Type B pancreatic cell (in vitro differentiated cells): ENCODE results near the gene ZNF425. TPM values are rescaled to one million over a fixed set of nuclear protein-coding genes. Genes with fewer than 3 reads are reported as not detected.

Source experiments
- DNase-seq: peaks from one replicate; pipeline ENCODE4 v3.0.0; 2021; ENCODE audit warnings: mixed read lengths; ENCODE audit not compliant: unreplicated experiment; ENCODE audit errors: extremely low spot score
- H3K27ac Mint-ChIP-seq: 2 replicates; pipeline ENCODE4 v1.8.0; 2021; ENCODE audit warnings: mild to moderate bottlenecking, mixed read lengths
- H3K27me3 Mint-ChIP-seq: 2 replicates; pipeline ENCODE4 v1.8.0; 2021; ENCODE audit warnings: mixed read lengths
- H3K36me3 Mint-ChIP-seq: 2 replicates; pipeline ENCODE4 v1.8.0; 2021; ENCODE audit warnings: mixed read lengths
- H3K4me1 Mint-ChIP-seq: one replicate; pipeline ENCODE4 v1.8.0; 2021; ENCODE audit warnings: mixed read lengths; ENCODE audit not compliant: unreplicated experiment
- H3K4me3 Mint-ChIP-seq: 2 replicates; pipeline ENCODE4 v1.8.0; 2021; ENCODE audit warnings: mild to moderate bottlenecking, mixed read lengths
- H3K9me3 Mint-ChIP-seq: 2 replicates; pipeline ENCODE4 v1.8.0; 2021; ENCODE audit warnings: mixed read lengths
- CTCF ChIP-seq: fragments of 200-600 bp; sonication (generic); conservative IDR thresholded peaks from 2 replicates; pipeline ENCODE4 v1.5.0; 2021; ENCODE audit warnings: antibody characterized with exemption, mild to moderate bottlenecking
- total RNA-seq: library from RNA; stranded (reverse); gene quantifications from 2 replicates; pipeline ENCODE4 v1.2.1, GENCODE V29; 2021; ENCODE audit warnings: low replicate concordance

ZNF425 gene
- total RNA-seq, 1 donor from 2014 or later: 7.0 TPM

GRCh38 chr7:149081914-149082313 is 44.2 kb downstream of the ZNF425 start:
- Mint-ChIP-seq H3K27me3 (no peaks in the 10 kb centered on the region), H3K36me3 (peaks cover 43% of the 10 kb centered on the region), H3K9me3 (peaks cover 16% of the 10 kb centered on the region), H3K27ac (no peak overlapping the region), H3K4me1 (no peaks in the 10 kb centered on the region), H3K4me3 (no peak overlapping the region)
- no peak for DNase-seq
- no peak for TF ChIP-seq CTCF

GRCh38 chr7:149077594-149077993 is 48.5 kb downstream of the ZNF425 start:
- Mint-ChIP-seq H3K4me1 (no peaks in the 10 kb centered on the region), H3K4me3 (no peak overlapping the region), H3K27ac (no peak overlapping the region), H3K27me3 (no peaks in the 10 kb centered on the region), H3K9me3 (no peaks in the 10 kb centered on the region), H3K36me3 (peaks cover 24% of the 10 kb centered on the region)
- no peak for TF ChIP-seq CTCF
- DNase-seq: no peak

- no peak for TF ChIP-seq CTCF
- H3K4me1 Mint-ChIP-seq: no peaks in the 10 kb centered on the region
- no peak overlapping the region for H3K4me3 Mint-ChIP-seq
- no peak for DNase-seq
- no peaks in the 10 kb centered on the region for H3K27me3 Mint-ChIP-seq
- peaks cover 21% of the 10 kb centered on the region for H3K36me3 Mint-ChIP-seq
- no peak overlapping the region for H3K27ac Mint-ChIP-seq
- no peaks in the 10 kb centered on the region for H3K9me3 Mint-ChIP-seq
These were observed 50.8 kb downstream of the ZNF425 start for GRCh38 chr7:149075286-149075685.

- TF ChIP-seq CTCF: no peak
- H3K9me3 Mint-ChIP-seq: no peaks in the 10 kb centered on the region
- DNase-seq: no peak
- H3K4me1 Mint-ChIP-seq: no peaks in the 10 kb centered on the region
- no peak overlapping the region for H3K4me3 Mint-ChIP-seq
- H3K36me3 Mint-ChIP-seq: peaks cover 18% of the 10 kb centered on the region
- no peak overlapping the region for H3K27ac Mint-ChIP-seq
- no peaks in the 10 kb centered on the region for H3K27me3 Mint-ChIP-seq
These were observed 51.8 kb downstream of the ZNF425 start for GRCh38 chr7:149074116-149074885.

- DNase-seq: no peak
- no peak for TF ChIP-seq CTCF
- Mint-ChIP-seq H3K4me1 (no peaks in the 10 kb centered on the region), H3K36me3 (peaks cover 19% of the 10 kb centered on the region), H3K27ac (no peak overlapping the region), H3K4me3 (no peak overlapping the region), H3K9me3 (no peaks in the 10 kb centered on the region), H3K27me3 (no peaks in the 10 kb centered on the region)
These were observed 53.7 kb downstream of the ZNF425 start for GRCh38 chr7:149072438-149072775.
